ENCODE measurements around the gene TMIGD2.

The TMIGD2 gene

DNA sequence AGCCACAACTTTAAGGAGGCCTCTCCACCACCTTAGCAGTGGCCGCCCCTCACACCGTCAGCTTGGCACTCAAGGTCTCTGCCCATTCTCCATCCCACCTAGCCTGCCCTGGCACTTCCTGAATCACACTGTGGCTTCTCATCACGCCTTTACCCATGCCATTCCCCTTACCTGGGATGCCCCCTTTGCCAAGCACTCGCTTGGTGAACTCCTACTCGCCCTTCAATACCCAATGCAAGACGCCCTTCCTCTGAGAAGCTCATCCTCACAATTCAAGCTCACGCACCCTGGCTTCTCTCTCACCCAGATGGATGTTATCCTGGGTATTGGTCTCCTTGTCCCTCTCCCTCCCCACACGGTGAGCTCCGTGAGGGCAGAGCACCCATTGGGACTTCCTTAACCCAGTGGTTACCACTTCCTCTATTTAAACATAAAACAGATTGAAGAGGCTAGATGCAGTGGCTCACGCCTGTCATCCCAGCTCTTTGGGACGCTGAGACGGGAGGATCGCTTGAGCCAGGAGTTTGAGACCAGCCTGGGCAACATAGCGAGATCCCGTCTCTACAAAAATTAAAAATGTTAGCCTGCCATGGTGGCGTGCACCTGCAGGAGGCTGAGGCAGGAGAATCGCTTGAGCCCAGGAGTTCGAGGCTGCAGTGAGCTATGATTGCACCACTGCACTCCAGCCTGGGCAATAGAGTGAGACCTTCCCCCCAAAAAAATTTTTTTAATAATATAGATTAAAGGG is 35.8 kb downstream of the TMIGD2 start:
- TF ChIP-seq, protein P1, sequence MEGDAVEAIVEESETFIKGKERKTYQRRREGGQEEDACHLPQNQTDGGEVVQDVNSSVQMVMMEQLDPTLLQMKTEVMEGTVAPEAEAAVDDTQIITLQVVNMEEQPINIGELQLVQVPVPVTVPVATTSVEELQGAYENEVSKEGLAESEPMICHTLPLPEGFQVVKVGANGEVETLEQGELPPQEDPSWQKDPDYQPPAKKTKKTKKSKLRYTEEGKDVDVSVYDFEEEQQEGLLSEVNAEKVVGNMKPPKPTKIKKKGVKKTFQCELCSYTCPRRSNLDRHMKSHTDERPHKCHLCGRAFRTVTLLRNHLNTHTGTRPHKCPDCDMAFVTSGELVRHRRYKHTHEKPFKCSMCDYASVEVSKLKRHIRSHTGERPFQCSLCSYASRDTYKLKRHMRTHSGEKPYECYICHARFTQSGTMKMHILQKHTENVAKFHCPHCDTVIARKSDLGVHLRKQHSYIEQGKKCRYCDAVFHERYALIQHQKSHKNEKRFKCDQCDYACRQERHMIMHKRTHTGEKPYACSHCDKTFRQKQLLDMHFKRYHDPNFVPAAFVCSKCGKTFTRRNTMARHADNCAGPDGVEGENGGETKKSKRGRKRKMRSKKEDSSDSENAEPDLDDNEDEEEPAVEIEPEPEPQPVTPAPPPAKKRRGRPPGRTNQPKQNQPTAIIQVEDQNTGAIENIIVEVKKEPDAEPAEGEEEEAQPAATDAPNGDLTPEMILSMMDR (IDR thresholded peaks at IDR 0.05; ENCODE audit: low read depth, low read length, missing control alignments) = no peak
- no peak for DNase-seq (ENCODE audit: extremely low read depth, low read depth)
- H3K4me3 ChIP-seq (replicated peaks; ENCODE audit: low read depth, low read length) = no peak overlapping the region

DNA sequence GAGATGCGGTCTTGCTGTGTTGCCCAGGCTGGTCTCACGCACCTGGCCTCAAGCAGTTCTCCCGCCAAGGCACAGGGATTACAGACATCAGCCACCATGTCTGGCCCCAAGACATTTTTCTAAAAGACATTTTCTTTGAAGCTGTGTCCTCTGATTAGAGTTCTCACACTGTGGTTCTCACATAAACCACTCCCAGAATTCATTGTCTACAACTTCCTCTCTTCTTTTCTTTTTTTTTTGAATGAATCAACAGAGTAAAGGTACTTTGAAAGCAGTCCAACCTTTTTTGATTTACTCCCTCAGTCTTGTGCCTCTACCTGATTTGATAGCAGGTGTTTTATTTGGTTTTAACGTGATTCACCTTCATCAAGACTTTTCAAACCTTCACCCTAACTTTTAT is 37.4 kb downstream of the TMIGD2 start:
- TF ChIP-seq, protein P1 (IDR thresholded peaks at IDR 0.05; ENCODE audit: low read depth, low read length, missing control alignments) = no peak
- DNase-seq (ENCODE audit: extremely low read depth, low read depth) = no peak
- H3K4me3 ChIP-seq (replicated peaks; ENCODE audit: low read depth, low read length) = no peak overlapping the region

DNA sequence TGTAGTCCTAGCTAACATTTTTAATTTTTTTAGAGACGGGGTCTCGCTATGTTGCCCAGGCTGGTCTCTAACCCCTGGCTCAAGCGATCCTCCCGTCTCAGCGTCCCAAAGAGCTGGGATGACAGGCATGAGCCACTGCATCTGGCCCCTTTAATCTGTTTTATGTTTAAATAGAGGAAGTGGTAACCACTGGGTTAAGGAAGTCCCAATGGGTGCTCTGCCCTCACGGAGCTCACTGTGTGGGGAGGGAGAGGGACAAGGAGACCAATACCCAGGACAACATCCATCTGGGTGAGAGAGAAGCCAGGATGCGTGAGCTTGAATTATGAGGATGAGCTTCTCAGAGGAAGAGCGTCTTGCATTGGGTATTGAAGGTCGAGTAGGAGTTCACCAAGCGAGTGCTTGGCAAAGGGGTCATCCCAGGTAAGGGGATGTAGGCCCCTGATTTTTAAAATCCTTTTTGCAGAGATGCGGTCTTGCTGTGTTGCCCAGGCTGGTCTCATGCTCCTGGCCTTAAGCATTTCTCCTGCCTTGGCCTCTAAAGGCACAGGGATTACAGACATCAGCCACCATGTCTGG is 41.5 kb downstream of the TMIGD2 start:
- H3K4me3 ChIP-seq (replicated peaks; ENCODE audit: low read depth, low read length) = no peak overlapping the region
- no peak for DNase-seq (ENCODE audit: extremely low read depth, low read depth)
- TF ChIP-seq, protein P1 (IDR thresholded peaks at IDR 0.05; ENCODE audit: low read depth, low read length, missing control alignments) = no peak

DNA sequence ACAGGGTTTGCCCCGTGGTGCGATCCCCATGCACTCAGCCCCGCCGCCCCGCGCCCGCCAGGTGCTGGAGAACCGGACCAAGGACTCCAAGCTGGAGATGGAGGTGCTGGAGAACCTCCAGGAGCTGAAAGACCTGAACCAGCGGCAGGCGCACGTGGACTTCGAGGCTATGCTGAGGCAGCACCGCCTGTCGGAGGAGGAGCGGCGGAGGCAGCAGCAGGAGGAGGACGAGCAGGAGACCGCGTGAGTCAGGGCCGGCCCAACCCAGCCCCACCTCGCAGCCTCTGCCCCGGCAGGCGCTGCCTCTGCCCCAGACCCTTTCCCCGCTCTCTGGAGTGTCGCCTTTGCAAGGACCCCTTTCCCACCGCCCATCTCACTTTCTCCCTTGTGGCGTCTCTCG is 44.0 kb downstream of the TMIGD2 start:
- TF ChIP-seq, protein P1 (IDR thresholded peaks at IDR 0.05; ENCODE audit: low read depth, low read length, missing control alignments) = no peak
- no peak for DNase-seq (ENCODE audit: extremely low read depth, low read depth)
- H3K4me3 ChIP-seq (replicated peaks; ENCODE audit: low read depth, low read length) = no peak overlapping the region

DNA sequence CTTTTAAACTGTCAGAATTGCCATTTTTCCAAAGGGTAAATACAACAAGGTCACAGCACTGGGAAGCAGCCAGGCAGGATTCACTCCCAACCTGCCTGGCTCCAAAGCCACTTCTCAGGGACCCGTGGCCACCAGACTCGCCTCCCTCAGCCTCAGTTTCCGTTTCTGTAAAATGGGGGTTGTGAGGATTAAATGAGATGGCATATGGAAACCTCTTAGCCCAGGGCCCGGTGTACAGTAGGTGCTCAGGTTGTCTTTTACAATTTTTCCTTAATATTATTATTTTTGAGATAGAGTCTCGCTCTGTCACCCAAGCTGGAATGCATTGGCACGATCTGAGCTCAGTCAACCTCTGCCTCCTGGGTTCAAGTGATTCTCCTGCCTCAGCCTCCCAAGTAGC is 45.2 kb downstream of the TMIGD2 start:
- TF ChIP-seq, protein P1 (IDR thresholded peaks at IDR 0.05; ENCODE audit: low read depth, low read length, missing control alignments) = no peak
- H3K4me3 ChIP-seq (replicated peaks; ENCODE audit: low read depth, low read length) = no peak overlapping the region
- DNase-seq (ENCODE audit: extremely low read depth, low read depth) = no peak

DNA sequence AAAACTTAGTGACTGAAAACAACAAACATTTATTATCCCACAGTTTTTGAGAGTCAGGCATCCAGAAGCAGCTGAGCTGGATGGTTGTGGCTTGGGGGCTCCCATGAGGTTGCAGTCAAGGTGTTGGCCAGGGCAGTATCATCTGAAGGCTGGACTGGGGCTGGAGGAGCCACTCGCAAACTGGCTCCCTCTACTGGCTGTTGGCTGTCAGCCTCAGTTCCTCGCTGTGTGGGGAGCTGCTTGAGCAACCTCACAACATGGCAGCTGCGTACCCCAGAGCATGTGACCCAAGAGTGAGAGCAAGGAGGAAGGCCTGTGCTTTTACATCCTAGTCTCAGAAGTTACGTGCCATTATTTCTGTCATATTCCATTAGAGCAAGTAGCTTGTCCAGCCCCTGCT is 45.6 kb downstream of the TMIGD2 start:
- H3K4me3 ChIP-seq (replicated peaks; ENCODE audit: low read depth, low read length) = no peak overlapping the region
- TF ChIP-seq, protein P1 (IDR thresholded peaks at IDR 0.05; ENCODE audit: low read depth, low read length, missing control alignments) = peak; percentile 30
- DNase-seq (ENCODE audit: extremely low read depth, low read depth) = no peak
